NCI-H526 (cell line): ENCODE measurements around the gene NPAS3.

ENCODE experiments used
- DNase-seq, 2 experiments: peaks; one replicate each; lab custom pipeline; 2025; lab: John Stamatoyannopoulos, UW

Gene NPAS3

DNA sequence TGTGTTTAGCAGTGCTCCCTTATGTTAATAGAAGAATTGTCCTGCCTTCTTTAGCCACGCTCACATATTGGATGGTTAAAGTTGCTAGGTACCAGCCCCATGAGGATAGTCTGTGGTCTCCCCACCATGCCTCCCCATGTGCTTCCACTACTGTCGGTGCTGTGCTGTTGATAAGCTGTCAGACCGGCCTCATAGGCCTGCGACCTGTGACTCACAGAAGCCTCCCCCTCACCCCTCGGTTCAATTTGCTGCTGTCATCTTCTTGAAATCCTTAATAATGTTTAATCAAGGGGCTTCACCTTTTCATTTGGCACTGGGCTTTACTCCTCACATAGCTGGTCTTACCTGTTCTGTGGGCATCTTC, 227.2 kb downstream of the NPAS3 start:
- no peak for DNase-seq

DNA sequence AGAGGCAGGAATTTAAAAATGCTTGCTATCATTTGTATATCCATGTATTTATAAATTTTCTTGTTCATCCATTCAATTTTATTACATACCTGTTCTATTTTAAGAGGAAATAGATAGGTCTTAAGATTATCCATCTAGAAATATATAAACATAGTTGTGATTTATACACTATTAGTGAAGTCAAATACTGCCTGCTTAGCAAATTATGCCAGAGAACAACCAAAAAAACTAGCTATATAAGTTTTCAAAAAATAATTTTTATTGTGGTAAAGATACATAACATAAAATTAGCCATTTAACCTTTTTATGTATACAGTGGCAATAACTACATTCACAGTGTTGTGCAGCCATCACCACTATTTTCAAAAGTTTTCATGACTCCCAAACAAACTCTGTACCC, 237.3 kb downstream of the NPAS3 start:
- DNase-seq: no peak

DNA sequence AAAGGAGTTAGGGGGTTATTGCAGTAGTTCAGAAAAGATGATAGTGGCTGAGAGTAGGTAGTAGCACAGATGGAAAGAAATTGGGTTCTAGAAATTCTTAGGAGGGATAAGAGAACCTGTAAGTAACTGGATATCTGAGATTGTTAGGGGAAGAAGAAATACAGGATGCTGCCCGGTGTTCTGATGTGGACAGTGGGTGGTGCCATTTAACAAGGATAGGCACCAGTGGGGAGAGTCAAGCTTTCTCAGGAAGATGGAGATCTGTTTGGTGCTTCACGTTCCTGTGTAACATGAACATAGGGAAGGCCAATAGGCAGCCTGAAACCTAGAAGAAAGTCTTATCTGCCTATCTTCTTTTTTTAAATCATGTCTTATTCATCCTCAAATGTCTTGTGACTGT, 245.9 kb downstream of the NPAS3 start:
- peak; percentile 33 to 60 for DNase-seq

DNA sequence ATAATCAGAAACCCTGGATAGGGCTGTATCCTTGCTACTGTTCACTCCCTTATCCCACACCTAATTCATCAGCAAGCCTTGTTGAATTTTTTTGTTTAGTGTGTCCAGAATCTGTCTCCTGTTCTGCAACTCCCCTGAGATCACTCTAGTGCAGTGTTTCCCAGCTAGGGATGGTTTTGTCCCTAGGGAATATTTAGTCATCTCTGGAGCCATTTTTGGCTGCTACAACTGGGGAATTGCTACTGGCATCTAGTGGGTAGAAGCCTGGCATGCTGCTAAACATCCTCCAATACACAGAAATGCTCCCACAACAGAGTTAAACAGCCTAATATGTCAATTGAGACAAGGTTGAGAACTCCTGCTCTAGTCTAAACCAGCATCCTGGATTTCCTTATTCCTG, 248.0 kb downstream of the NPAS3 start:
- peak in 1 of 2 experiments; percentile 34 for DNase-seq

DNA sequence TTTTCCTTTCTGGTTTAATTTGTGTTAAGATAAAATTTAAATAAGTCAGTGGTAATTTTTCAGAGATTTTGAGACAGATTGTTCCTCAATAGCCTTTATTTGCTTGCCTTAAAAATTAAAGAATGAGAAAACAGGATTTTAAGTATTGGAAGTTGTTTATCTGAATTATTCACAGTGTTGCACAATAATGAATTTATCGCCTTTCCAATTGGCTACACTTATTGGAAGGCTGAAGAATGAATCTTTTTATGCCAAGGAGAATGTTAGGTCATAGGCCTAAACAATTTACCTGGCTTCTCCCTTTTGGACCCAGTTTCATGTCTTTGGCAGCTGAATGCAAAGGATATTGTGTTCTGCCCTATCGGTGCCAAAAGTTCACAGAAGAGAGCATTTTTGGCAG, 250.2 kb downstream of the NPAS3 start:
- DNase-seq: no peak

DNA sequence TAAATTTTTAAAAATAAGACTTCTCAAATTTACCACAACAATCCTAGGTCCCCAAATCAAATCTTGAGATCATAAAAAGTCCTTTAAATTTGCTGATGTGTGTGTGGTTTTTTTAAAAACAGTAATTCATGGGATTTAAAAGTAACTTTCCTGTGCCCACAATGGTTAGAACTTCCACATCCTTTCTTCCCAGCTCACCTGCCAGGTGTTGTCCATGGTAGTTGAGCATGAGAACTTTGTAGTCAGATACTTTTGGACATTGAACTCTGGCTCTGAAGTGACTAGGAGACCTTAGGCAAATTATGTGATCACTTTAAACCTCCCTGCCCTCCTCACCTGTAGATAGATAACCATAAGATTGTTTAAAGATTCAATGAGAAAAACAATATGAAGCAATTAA, 253.2 kb downstream of the NPAS3 start:
- peak in 1 of 2 experiments; percentile 12 for DNase-seq

DNA sequence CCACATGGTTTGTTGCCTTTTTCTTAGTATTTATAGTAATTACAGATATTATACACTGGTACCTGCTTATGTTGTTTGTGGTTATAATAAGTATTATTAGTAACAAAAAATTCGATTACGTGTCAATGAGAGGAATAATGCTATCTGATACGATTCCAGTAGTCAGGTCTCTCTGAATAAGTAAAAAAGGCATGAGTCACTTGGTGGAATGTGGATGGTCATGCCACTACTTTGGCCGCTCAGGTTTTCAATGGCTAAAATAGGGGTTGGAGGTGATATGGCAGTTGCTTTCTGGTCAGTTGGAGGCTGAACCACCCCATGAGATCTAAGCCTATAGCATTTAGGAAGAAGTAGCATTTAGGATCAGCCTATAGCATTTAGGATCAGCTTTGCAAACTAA, 255.9 kb downstream of the NPAS3 start:
- no peak for DNase-seq

DNA sequence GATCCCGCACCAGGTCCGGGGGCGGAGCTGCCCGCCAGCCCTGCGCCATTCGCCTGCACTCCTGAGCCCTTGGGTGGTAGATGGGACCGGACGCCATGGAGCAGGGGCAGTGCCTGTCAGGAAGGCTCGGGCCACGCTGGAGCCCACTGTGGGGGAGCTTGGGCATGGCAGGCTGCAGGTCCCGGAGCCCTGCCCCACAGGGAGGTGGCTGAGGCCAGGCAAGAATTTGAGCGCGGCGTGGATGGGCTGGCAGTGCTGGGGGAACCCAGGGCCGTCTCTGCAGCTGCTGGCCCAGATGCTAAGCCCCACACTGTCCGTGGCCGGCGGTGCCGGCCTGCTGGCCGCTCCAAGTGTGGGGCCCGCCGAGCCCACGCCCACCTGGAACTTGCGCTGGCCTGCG, 260.0 kb downstream of the NPAS3 start:
- DNase-seq: no peak

DNA sequence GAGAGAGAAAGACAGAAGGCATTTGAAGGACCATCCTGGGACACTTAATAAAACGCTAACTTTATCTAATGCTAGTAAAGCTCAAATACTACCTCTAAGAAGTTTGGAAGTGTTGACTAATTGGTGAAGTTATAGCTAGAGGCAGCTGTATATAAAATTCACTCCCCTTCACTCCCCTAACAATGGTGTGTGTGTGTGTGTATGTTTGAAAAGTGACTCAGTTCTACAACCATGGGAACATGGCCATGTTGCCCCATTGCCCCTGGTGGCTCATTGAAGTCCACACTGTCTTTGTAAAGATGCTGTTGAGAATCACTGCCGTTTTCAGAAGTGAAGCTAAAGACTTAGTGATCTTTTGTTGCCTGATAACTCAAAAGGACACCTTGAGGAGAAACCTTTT, 262.4 kb downstream of the NPAS3 start:
- DNase-seq: no peak

DNA sequence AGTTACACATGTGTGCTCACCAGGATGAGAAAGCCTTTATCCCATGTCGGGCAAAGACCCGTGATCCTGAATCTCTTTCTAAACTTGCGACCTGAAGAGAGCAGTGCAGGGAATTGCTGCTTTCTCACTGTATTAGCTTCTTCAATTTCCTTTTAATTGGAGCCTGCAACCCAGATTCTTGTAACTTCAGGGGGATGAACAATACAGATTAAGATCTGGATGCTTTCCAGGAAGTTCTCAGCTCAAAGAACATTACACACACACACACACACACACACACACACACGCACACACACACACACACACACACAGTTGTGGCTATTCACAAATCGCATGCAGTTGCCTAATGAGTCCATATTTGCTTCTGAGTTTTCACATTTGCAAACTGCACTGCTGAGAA, 268.3 kb downstream of the NPAS3 start:
- DNase-seq: no peak

DNA sequence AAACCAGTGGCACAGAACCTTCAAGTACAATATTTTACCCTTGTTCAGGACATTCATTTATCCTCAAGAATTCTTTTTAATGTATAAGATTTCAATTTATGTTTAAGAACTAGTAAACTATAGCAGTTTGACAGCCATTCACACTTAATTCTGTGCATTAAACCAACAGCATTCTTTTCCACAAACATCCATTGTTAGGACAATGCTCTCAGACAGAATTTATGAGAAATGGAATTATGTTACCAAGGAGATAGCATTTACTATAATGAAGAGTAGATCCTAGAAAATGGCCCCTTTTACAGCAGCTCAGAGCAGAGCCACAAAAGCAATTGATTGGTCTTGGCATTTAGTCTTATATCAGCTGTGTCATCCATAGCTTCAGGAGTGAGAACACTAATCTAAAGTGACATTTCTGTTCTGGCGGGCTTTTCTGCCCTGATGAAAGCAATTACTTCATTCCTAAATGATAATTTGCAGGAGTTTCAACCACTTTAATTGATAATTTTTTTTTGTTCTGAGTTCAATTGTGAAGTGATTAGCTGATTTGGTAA, 268.9 kb downstream of the NPAS3 start:
- no peak for DNase-seq

DNA sequence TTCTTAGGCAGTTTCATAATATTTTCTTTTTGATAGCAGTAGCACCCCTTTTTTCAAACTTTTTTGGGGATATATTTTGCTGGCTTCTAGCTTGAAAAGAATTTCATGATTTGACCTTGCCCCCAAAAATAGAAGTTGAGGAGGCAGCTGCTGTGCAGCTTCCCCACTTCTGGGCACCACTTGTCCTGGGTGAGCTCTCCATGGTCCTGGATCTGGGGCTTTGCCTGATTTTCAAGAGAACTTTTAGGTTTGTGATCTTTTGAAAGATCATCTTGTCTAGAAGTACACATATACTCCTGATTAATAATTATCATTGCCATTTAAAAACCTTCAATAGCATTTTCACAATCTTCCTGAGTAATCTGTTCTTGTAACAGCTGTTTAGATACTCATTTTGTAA, 271.6 kb downstream of the NPAS3 start:
- no peak for DNase-seq

DNA sequence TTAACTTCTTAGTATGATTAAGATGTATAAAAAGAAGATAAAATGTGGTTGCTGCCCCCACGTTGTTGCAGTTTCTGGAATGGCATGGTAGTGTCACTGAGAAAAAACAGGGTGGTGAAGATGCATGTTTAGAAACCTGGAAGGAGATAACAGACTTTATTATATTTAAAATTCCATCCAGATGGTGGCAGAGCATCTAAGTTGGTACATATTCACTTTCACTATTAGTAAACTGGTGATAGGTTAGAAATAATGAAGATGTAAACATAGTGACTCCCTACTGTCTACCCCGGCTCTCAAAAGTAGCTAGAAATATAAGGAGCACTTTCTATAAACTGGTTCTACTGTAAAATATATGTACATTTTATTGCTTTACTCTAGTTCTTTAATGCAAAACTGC, 279.3 kb downstream of the NPAS3 start:
- DNase-seq: no peak

DNA sequence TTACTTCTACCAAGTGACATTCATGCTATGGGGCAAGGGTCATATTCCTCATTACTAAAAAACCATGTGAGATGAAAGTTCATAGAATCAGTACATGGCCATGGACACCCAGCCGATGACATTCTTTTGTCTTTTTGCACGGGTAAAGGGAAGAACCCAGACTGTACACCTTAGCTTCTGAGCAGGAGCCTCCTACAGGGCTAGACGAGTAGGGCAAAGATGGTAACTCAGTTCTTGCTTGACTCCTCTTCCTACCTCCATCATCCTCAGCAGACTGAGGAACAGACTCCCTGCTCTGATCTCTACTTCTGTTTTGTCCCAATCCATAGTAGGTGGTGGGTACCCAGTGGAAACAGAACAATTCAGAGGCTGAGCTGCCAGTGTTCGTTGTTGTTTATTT, 281.3 kb downstream of the NPAS3 start:
- no peak for DNase-seq

DNA sequence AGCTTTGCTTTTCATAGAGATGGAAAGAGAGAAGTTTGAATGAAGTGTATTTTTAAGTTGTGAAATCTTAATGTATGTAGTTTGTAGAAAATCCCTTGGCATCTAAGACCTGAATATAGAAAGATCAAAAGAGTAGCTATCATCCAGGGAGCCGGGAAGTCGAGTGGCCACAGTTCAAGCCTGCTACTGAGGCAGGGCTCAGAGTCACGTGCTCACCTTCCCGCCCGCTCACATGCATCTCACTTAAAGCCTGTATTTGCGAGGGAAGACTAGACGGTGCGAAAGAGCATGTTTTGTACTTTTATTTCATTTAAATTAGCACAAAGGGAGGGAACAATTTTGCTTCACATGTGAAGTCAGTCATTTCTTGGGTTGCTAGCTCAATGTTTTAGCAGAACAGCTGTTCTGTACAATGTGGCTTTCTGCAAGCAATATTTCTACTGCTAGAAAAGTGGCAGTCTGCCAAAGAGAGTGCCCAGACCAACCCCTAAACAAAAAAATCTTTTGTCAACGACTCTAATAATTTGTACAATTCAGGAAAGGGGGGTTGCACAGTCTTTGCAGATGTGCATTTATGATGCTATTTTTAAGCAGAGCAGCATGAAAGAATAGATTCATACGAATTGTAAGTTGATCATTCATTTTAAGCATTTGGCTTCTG, 290.7 kb downstream of the NPAS3 start:
- DNase-seq: no peak

DNA sequence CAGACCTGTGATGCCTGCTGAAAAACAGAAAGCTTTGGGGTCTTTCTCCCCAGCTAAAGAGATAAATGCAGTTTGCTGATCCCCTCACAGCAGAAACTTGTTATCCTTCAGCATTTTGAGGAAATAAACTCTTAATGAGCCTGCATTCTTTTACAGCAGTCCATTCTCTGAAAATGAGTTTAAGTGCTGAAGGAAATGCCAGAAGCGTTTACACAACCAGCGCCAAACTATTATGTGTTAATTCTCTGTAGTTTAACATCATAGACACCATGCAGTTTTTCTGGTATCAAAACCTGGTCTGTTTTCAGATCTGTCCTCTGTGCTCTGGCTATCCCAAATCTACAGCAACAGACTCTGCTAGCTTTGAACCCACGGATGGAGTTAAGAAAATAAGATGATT, 291.3 kb downstream of the NPAS3 start:
- DNase-seq: no peak

DNA sequence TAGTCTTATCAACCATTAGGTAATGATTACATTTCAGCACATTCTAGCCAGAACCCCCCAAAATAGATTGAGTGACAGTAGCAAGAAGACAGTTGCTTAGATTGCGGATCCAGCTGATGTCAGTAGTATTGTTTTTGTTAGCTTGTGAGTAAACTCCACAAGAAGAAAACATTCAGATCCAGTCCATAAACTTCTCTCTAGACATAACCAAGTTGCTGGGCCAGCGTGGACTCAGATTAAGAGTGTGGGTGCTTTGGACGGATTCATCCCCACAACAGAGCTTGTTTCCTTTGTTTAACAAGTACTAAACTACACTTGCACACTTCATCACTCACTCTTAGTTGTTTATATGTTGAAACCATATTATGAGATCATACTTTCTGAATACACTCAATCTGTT, 293.4 kb downstream of the NPAS3 start:
- DNase-seq: no peak

DNA sequence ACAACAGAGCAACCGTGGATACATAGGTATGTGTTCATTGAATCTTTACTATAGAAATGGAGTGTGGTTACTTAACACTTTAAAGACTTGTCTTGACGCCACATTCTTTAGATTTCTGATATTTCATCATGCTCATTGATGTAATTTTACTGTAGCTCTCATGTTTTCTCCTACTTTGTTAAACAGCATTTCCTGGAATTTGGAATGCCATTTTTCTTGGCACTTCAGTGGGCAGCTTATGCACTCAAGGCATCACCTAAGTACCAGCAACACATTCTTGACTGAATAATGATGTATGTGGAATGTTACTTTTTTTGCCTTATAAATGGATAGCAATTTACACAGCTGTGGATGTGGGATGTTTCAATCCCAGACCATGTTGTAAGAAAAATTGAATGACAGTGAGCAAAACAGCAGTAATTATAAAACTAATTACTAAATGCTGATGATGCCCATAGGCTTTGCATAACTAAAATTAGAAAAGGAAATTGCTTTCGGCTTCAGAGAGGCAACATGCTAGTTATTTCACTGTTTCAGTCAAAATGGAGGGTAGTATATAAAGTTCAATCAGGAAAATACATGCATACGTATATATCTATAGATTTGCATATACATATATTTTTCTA, 298.5 kb downstream of the NPAS3 start:
- no peak for DNase-seq

DNA sequence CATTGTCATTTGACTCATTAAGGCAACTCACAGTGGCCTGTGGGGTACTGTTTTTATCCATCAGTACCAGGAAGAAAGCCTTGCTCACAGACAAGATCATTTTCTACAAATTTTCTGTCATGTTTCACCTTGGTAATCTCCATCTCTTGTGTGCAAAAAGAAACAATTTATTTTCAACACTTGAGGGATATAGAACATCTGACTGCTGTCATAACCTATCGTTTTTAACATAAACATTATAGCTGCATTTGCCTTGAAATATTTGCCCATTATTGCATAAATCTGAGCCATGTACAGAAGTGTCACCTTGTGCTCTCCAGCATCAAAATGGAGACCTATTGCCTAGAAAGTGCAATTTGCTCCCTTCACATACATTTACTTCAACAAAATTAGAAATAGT, 300.8 kb downstream of the NPAS3 start:
- DNase-seq: no peak

DNA sequence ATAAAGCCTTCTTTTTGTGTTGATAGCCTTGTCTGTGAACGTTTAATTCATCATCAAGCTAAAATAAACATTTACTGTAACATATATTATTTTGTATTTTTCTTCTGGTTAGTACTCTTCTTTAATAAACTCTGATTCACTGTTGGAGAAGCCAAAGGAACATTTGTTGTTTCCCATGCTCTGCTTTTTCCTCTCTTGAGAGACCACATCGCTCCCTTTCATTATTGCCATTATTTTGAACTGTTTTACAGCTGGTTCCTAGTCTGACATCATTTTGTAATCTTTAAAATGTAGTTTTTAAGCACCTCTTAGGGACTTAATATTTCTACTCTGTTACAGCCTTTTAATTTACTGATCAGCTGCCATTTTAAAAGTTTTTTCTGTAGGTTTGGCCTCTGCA, 301.8 kb downstream of the NPAS3 start:
- no peak for DNase-seq

DNA sequence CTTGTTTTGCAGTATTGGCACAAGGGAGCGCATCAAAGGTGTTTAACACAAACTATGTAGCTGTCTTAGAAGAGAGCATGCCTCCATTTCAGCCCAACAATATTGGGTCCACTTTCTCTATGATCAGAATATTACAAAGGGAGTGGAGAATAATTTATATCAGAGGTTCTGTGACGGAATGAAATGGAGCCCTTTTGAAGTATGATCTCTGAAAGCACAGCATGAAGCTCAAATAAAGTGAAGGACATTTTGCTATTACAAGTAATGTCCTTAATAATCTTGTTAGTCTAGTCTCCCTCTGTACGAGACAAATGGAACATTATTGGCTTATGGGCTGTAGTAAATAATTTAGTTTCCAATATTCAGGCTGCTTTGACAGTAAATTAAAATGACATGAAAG, 302.7 kb downstream of the NPAS3 start:
- no peak for DNase-seq

DNA sequence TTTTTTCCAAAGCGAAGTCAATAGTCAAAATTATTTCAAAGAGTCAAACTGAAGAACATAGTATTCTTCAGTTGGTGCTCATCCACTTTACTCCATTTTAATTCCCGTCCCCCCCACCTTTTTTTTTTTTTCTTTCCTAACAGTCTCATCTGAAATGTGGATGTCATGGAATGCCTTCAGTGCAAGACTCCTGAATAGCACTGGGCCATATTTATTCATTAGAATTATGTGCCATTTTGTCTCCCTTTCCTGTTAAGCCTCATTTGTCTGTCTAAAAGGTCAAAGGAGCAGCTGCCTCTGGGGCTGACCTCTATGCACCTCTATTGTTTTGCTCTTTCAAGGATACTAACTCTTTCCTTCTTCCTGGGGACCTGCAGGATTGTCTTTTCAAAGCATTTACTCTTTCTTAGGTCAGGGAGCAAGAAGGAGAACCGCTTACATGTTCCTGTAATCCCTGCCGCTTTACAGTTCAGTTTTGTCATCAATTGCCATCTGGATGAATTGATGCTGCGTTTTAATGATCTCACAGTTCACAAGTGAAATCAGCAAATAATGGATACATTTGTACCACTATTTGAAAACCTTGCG, 310.6 kb downstream of the NPAS3 start:
- DNase-seq: no peak

DNA sequence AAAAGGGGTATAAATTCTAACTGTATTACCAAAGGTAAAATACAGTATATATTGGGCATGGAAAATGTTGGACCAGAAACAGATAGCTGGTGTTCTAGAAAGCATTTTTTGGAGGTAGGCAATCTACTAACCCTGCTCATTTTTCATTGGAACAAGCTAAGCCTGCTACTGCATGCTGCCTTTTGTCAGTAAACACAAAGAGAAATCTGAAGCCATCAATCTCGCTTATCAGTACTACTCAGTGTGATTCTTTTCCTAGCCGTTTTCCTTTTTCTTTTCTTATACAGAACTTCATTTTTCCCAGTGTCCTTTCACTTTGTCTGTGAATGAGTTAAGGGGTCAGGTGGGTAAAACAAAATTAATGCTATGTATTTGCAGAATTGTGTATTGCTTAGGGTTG, 312.3 kb downstream of the NPAS3 start:
- no peak for DNase-seq

DNA sequence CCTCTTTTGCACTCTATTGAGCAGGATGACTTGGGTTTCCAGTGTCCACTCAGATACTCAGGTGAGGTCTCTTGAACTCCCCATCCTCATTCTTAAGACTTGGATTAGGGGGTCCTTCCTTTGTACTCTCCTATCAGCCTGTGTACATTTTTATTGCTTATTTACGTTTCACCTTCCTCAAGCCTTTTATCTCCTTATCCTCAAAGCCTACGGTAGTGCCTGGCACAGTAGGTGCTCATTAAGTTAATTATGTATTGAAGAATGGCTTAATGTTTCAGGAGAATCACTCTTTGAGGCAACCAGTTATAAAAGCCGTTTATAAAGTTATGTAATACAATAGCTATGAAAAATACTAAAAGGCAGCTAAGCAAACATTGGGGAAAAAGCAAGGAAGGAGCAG, 315.7 kb downstream of the NPAS3 start:
- DNase-seq: no peak
